ENCODE measurements around the gene LGALS13. TPM values are rescaled to one million over a fixed set of nuclear protein-coding genes. Genes with fewer than 3 reads are reported as not detected.

Gene LGALS13
- total and polyA plus RNA-seq, 2 of the 8 experiments (the other 6 are each of a cell fraction or from before 2014, with no cell fraction given): not detected

DNA sequence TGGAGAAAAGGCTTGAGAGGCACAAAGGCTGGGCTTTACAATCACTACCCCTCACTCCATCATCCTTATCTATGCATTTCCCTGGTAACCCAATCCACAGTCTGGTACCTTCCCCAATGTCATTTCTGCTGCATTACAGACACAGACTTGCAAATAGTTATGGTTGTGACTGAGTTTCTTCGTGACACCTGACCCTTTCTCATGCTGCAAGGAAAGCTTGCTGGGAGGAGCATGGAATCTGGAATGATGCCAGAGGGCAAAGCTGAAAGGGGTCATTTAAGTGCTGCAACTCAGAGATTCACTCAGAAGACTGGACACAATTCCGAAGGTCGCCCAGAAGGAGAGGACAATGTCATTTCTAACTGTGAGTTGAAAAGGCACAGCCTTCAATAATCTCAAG, 53.3 kb downstream of the LGALS13 start, which contains the start of gene LGALS16 (continued):
- TF ChIP-seq HDAC2 (IDR thresholded peaks at IDR 0.05; ENCODE audit: borderline replicate concordance in 1 of 2, low read depth in 2 of 2, low read length in 2 of 2) (no peak), ASH2L (IDR thresholded peaks at IDR 0.05; ENCODE audit: low read length) (no peak), KDM5A (IDR thresholded peaks at IDR 0.05; ENCODE audit: low read length) (no peak), GTF2F1 (IDR thresholded peaks at IDR 0.05; ENCODE audit: borderline replicate concordance, low read depth, low read length) (no peak)

Small RNA genes lying within 50 kb of the gene (small RNA-seq; reads per million reads assigned to genes)
- gene AC005176.2 (ENCODE audit: insufficient read depth) (not detected), gene RPS29P24 (ENCODE audit: insufficient read depth) (not detected), gene RPS29P25 (ENCODE audit: insufficient read depth) (not detected), gene RPS29P26 (ENCODE audit: insufficient read depth) (not detected), gene RPS29P30 (ENCODE audit: insufficient read depth) (not detected)

Other genes with a start within 250 kb of the LGALS13 start
- gene PAF1, start 211.4 kb upstream of the LGALS13 start, total RNA-seq (2021; fragmentation: NEBNext Ultra II Directional; extraction: Animal tissue kit (Norgen Biotek cat#: 25700)): 31.4 and 33.1 TPM in 2 replicates
- gene PAF1, start 211.4 kb upstream of the LGALS13 start, polyA plus RNA-seq (2011; rRNA removed): 58.6 and 67.8 TPM in 2 replicates
- 31.1 and 32.3 TPM in 2 replicates for gene MED29, start 211.1 kb upstream of the LGALS13 start, total RNA-seq (2021; fragmentation: NEBNext Ultra II Directional; extraction: Animal tissue kit (Norgen Biotek cat#: 25700))
- gene MED29, start 211.1 kb upstream of the LGALS13 start, polyA plus RNA-seq (2011; rRNA removed): 52.5 and 71.4 TPM in 2 replicates
- gene ZFP36, start 195.7 kb upstream of the LGALS13 start, total RNA-seq (2021; fragmentation: NEBNext Ultra II Directional; extraction: Animal tissue kit (Norgen Biotek cat#: 25700)): 10.9 and 12.2 TPM in 2 replicates
- gene ZFP36, start 195.7 kb upstream of the LGALS13 start, polyA plus RNA-seq (2011; rRNA removed): 4.0 and 7.3 TPM in 2 replicates
- gene PLEKHG2, start 189.9 kb upstream of the LGALS13 start, total RNA-seq (2021; fragmentation: NEBNext Ultra II Directional; extraction: Animal tissue kit (Norgen Biotek cat#: 25700)): 64.0 and 65.7 TPM in 2 replicates
- gene PLEKHG2, start 189.9 kb upstream of the LGALS13 start, polyA plus RNA-seq (2011; rRNA removed): 16.9 and 21.8 TPM in 2 replicates
- 2,433 and 2,482 TPM in 2 replicates for gene RPS16, start 166.6 kb upstream of the LGALS13 start, total RNA-seq (2021; fragmentation: NEBNext Ultra II Directional; extraction: Animal tissue kit (Norgen Biotek cat#: 25700))
- 7,810 and 9,546 TPM in 2 replicates for gene RPS16, start 166.6 kb upstream of the LGALS13 start, polyA plus RNA-seq (2011; rRNA removed)
- gene SUPT5H, start 156.9 kb upstream of the LGALS13 start, total RNA-seq (2021; fragmentation: NEBNext Ultra II Directional; extraction: Animal tissue kit (Norgen Biotek cat#: 25700)): 111 and 118 TPM in 2 replicates
- 77.8 and 110 TPM in 2 replicates for gene SUPT5H, start 156.9 kb upstream of the LGALS13 start, polyA plus RNA-seq (2011; rRNA removed)
- 153 and 155 TPM in 2 replicates for gene TIMM50, start 121.7 kb upstream of the LGALS13 start, total RNA-seq (2021; fragmentation: NEBNext Ultra II Directional; extraction: Animal tissue kit (Norgen Biotek cat#: 25700))
- 187 and 217 TPM in 2 replicates for gene TIMM50, start 121.7 kb upstream of the LGALS13 start, polyA plus RNA-seq (2011; rRNA removed)
- 11.3 and 12.2 TPM in 2 replicates for gene DLL3, start 103.6 kb upstream of the LGALS13 start, total RNA-seq (2021; fragmentation: NEBNext Ultra II Directional; extraction: Animal tissue kit (Norgen Biotek cat#: 25700))
- gene DLL3, start 103.6 kb upstream of the LGALS13 start, polyA plus RNA-seq (2011; rRNA removed): 13.8 and 16.6 TPM in 2 replicates
- gene SELENOV, start 87.4 kb upstream of the LGALS13 start, total RNA-seq (2021; fragmentation: NEBNext Ultra II Directional; extraction: Animal tissue kit (Norgen Biotek cat#: 25700)): 8.4 and 11.0 TPM in 2 replicates
- gene SELENOV, start 87.4 kb upstream of the LGALS13 start, polyA plus RNA-seq (2011; rRNA removed): 10.7 and 21.8 TPM in 2 replicates
- 2.4 and 3.4 TPM in 2 replicates for gene EID2B, start 69.7 kb upstream of the LGALS13 start, total RNA-seq (2021; fragmentation: NEBNext Ultra II Directional; extraction: Animal tissue kit (Norgen Biotek cat#: 25700))
- 2.1 and 11.3 TPM in 2 replicates for gene EID2B, start 69.7 kb upstream of the LGALS13 start, polyA plus RNA-seq (2011; rRNA removed)
- gene EID2, start 62.4 kb upstream of the LGALS13 start, total RNA-seq (2021; fragmentation: NEBNext Ultra II Directional; extraction: Animal tissue kit (Norgen Biotek cat#: 25700)): 29.6 and 29.9 TPM in 2 replicates
- gene EID2, start 62.4 kb upstream of the LGALS13 start, polyA plus RNA-seq (2011; rRNA removed): 7.6 and 7.8 TPM in 2 replicates
- not detected in 2 replicates for gene LGALS16, start 53.4 kb downstream of the LGALS13 start, total RNA-seq (2021; fragmentation: NEBNext Ultra II Directional; extraction: Animal tissue kit (Norgen Biotek cat#: 25700))
- not detected in 2 replicates for gene LGALS16, start 53.4 kb downstream of the LGALS13 start, polyA plus RNA-seq (2011; rRNA removed)
- gene LGALS14, start 102.0 kb downstream of the LGALS13 start, total RNA-seq (2021; fragmentation: NEBNext Ultra II Directional; extraction: Animal tissue kit (Norgen Biotek cat#: 25700)): 0.50 and 1.1 TPM in 2 replicates
- 0.22 and 0.77 TPM in 2 replicates for gene LGALS14, start 102.0 kb downstream of the LGALS13 start, polyA plus RNA-seq (2011; rRNA removed)
- gene CLC, start 135.5 kb downstream of the LGALS13 start, total RNA-seq (2021; fragmentation: NEBNext Ultra II Directional; extraction: Animal tissue kit (Norgen Biotek cat#: 25700)): 10.1 and 12.4 TPM in 2 replicates
- gene CLC, start 135.5 kb downstream of the LGALS13 start, polyA plus RNA-seq (2011; rRNA removed): 4.0 and 6.4 TPM in 2 replicates
- gene LEUTX, start 176.3 kb downstream of the LGALS13 start, total RNA-seq (2021; fragmentation: NEBNext Ultra II Directional; extraction: Animal tissue kit (Norgen Biotek cat#: 25700)): not detected in 2 replicates
- gene LEUTX, start 176.3 kb downstream of the LGALS13 start, polyA plus RNA-seq (2011; rRNA removed): not detected in 2 replicates
- gene DYRK1B, start 231.6 kb downstream of the LGALS13 start, total RNA-seq (2021; fragmentation: NEBNext Ultra II Directional; extraction: Animal tissue kit (Norgen Biotek cat#: 25700)): 14.8 and 15.8 TPM in 2 replicates
- 6.9 and 13.6 TPM in 2 replicates for gene DYRK1B, start 231.6 kb downstream of the LGALS13 start, polyA plus RNA-seq (2011; rRNA removed)
- 790 and 809 TPM in 2 replicates for gene FBL, start 243.9 kb downstream of the LGALS13 start, total RNA-seq (2021; fragmentation: NEBNext Ultra II Directional; extraction: Animal tissue kit (Norgen Biotek cat#: 25700))
- 1,361 and 1,596 TPM in 2 replicates for gene FBL, start 243.9 kb downstream of the LGALS13 start, polyA plus RNA-seq (2011; rRNA removed)

Measured in H1 (cell line).